ENCODE measurements around the gene SLC2A6. TPM values are rescaled to one million over a fixed set of nuclear protein-coding genes. Genes with fewer than 3 reads are reported as not detected.

SLC2A6 gene
- total and polyA plus RNA-seq, 2 of the 8 experiments (the other 6 are each of a cell fraction or from before 2014, with no cell fraction given) = 16.6 to 17.8 TPM

- Histone ChIP-seq H3K23me2 (ENCODE audit: low read depth, low read length) (no peaks in the 10 kb centered on the region), H2BK5ac (ENCODE audit: low read depth, low read length) (no peak overlapping the region), H4K20me1 (replicated peaks in 1 of 2; ENCODE audit: control insufficient read depth in 1 of 2, insufficient read depth in 2 of 2, low read length in 2 of 2) (no peaks in the 10 kb centered on the region), H2BK12ac (ENCODE audit: low read depth, low read length) (no peak overlapping the region), H3K23ac (ENCODE audit: insufficient read length) (no peak overlapping the region), H3K56ac (replicated peaks; ENCODE audit: insufficient read length, low read depth, low read length) (no peak overlapping the region), H2BK120ac (replicated peaks; ENCODE audit: low read depth, low read length) (no peak overlapping the region), H3K27ac (ENCODE audit: low read depth, low read length) (no peak overlapping the region), H3K4me3 (ENCODE audit: extremely low read depth in 1 of 4, insufficient read depth in 2 of 4, low read depth in 3 of 4, low read length in 4 of 4) (no peak overlapping the region), H3K4ac (replicated peaks; ENCODE audit: insufficient read length, low read depth, low read length) (no peak overlapping the region), H3K4me2 (ENCODE audit: insufficient read depth in 1 of 2, low read depth in 2 of 2, low read length in 2 of 2) (no peak overlapping the region), H3K4me1 (replicated peaks in 1 of 4; ENCODE audit: control insufficient read depth in 3 of 4, insufficient read depth in 4 of 4, low read length in 3 of 4) (peaks cover 0 to 6% (median 1%) of the 10 kb centered on the region in 4 experiments; a peak in 2 of 7 replicates), H3K36me3 (ENCODE audit: control insufficient read depth in 2 of 4, insufficient read depth in 4 of 4, low read length in 3 of 4) (no peaks in the 10 kb centered on the region), H4K5ac (ENCODE audit: insufficient read length, low read depth, low read length) (no peak overlapping the region), H4K91ac (replicated peaks; ENCODE audit: insufficient read length, low read length) (no peak overlapping the region), H3K18ac (ENCODE audit: extremely low read depth, low read length) (no peak overlapping the region), H3K9me3 (ENCODE audit: insufficient read depth in 2 of 2, low read depth in 1 of 2, low read length in 1 of 2) (no peaks in the 10 kb centered on the region), H3K14ac (ENCODE audit: insufficient read length) (no peak overlapping the region), H3K79me2 (ENCODE audit: control insufficient read depth in 1 of 2, insufficient read depth in 2 of 2, low read length in 2 of 2) (no peaks in the 10 kb centered on the region), H3K27me3 (replicated peaks in 1 of 4; ENCODE audit: control insufficient read depth in 3 of 4, extremely low read depth in 1 of 4, insufficient read depth in 3 of 4, low read length in 3 of 4) (no peaks in the 10 kb centered on the region), H2AFZ (ENCODE audit: low read length) (no peak overlapping the region), H3K79me1 (ENCODE audit: low read depth, low read length) (no peaks in the 10 kb centered on the region), H3K9ac (replicated peaks in 1 of 4; ENCODE audit: extremely low read depth in 1 of 4, low read depth in 3 of 4, low read length in 3 of 4) (no peak overlapping the region), H2BK15ac (ENCODE audit: low read length) (no peak overlapping the region), H2AK5ac (ENCODE audit: low read depth, low read length) (no peak overlapping the region), H4K8ac (ENCODE audit: extremely low read depth, insufficient read depth, low read length) (no peak overlapping the region), H2BK20ac (ENCODE audit: low read length) (no peak overlapping the region)
- POLR2A ChIA-PET (ENCODE audit: partially characterized antibody) = interaction anchor here (1.5 kb wide), 1 partner anchor 9 kb away, joined by 9 read pairs; no protein-coding TSS in a partner anchor
- TF ChIP-seq POLR2A (IDR thresholded peaks at IDR 0.05; ENCODE audit: control extremely low read depth in 1 of 2, low read depth in 2 of 2, low read length in 2 of 2) (no peak), SP2 (IDR thresholded peaks at IDR 0.05; ENCODE audit: low read length) (no peak), FOSL1 (IDR thresholded peaks at IDR 0.05; ENCODE audit: insufficient read depth, low read depth, low read length) (no peak), USF2 (IDR thresholded peaks at IDR 0.05; ENCODE audit: low read length) (no peak), RXRA (IDR thresholded peaks at IDR 0.05; ENCODE audit: insufficient read depth, low read depth, low read length) (no peak), CBX5 (IDR thresholded peaks at IDR 0.05; ENCODE audit: low read depth, low read length) (no peak), GABPA (IDR thresholded peaks at IDR 0.05; ENCODE audit: borderline replicate concordance, insufficient read depth, low read length) (no peak), KDM4A (IDR thresholded peaks at IDR 0.05; ENCODE audit: low read depth, low read length, severe bottlenecking) (no peak), EP300 (IDR thresholded peaks at IDR 0.05; ENCODE audit: borderline replicate concordance in 1 of 2, low read depth in 2 of 2, low read length in 2 of 2) (no peak), RAD21 (IDR thresholded peaks at IDR 0.05 in 1 of 2, conservative IDR thresholded peaks at IDR 0.05 in 1 of 2; ENCODE audit: low read depth in 2 of 2, low read length in 2 of 2) (no peak)
- no peak for FAIRE-seq
- no peak for DNase-seq (ENCODE audit: low read depth in 1 of 2, low spot score in 2 of 2)
- WGBS, 2 experiments (ENCODE audit: extremely low coverage in 1 of 2, insufficient coverage in 1 of 2, insufficient read length in 1 of 2, insufficient replicate concordance in 2 of 2, low coverage in 1 of 2, low lambda C conversion rate in 2 of 2, missing lambda C conversion rate in 1 of 2) = 86% methylated on average over 5 of the region's 5 CpGs; no CpG with 5 or more reads in 1 of the 2 experiments
- CTCF ChIA-PET (ENCODE audit: partially characterized antibody) = interaction anchor here (0.7 to 2.2 kb wide), 6 partner anchors 9 to 103 kb away, joined by 3 to 10 read pairs (median 4); no protein-coding TSS in a partner anchor
These were observed 39.3 kb upstream of the SLC2A6 start for GRCh38 chr9:133518200-133518599.
